ENCODE measurements around the gene RSU1. TPM values are rescaled to one million over a fixed set of nuclear protein-coding genes. Genes with fewer than 3 reads are reported as not detected.

RSU1 gene
- total and polyA plus RNA-seq, 10 of the 15 experiments (the other 5 are each of a cell fraction or from before 2014, with no cell fraction given): 49.2 to 139 (median 81.3) TPM

- RAD21 ChIA-PET (ENCODE audit: unreplicated experiment): no interaction called here
- no peaks in the 10 kb centered on the region for H3K27me3 ChIP-seq (replicated peaks in 1 of 2; ENCODE audit: control insufficient read depth in 2 of 2, insufficient read depth in 2 of 2, low read length in 1 of 2)
- no peak overlapping the region for H3K9ac ChIP-seq (ENCODE audit: control insufficient read depth, insufficient read depth, low read length)
- no peaks in the 10 kb centered on the region for H3K9me3 ChIP-seq (replicated peaks; ENCODE audit: control insufficient read depth, insufficient read depth, low read length)
- no peaks in the 10 kb centered on the region for H3K79me2 ChIP-seq (ENCODE audit: control insufficient read depth, insufficient read depth, low read length)
- H3K36me3 ChIP-seq (ENCODE audit: control insufficient read depth in 2 of 2, insufficient read depth in 2 of 2, low read length in 1 of 2): no peaks in the 10 kb centered on the region
- intact Hi-C loops (cut with micrococcal nuclease; ENCODE audit: unreplicated experiment): no loop called here
- H4K20me1 ChIP-seq (ENCODE audit: control insufficient read depth, insufficient read depth): no peaks in the 10 kb centered on the region
- TF ChIP-seq NFXL1 (IDR thresholded peaks at IDR 0.05; ENCODE audit: borderline replicate concordance): no peak
- no peak for TF ChIP-seq ZBED1 (IDR thresholded peaks at IDR 0.05; ENCODE audit: borderline replicate concordance)
- no peak for TF ChIP-seq FOXK2 (IDR thresholded peaks at IDR 0.05)
- no peak for TF ChIP-seq TARDBP (IDR thresholded peaks at IDR 0.05; ENCODE audit: borderline replicate concordance)
- TF ChIP-seq BRCA1 (IDR thresholded peaks at IDR 0.05; ENCODE audit: low read depth, low read length): no peak
- POLR2A ChIA-PET: interaction anchor here (0.6 kb wide), 1 partner anchor 173 kb away, joined by 6 read pairs; no protein-coding TSS in a partner anchor
- H3K27ac ChIP-seq (ENCODE audit: control insufficient read depth, insufficient read depth): no peak overlapping the region
- in situ Hi-C loops (cut with MboI): no loop called here
- DNase-seq (ENCODE audit: low read depth, low spot score): no peak
- no peak for FAIRE-seq
- no peak overlapping the region for H2AFZ ChIP-seq (ENCODE audit: control insufficient read depth, low read depth, low read length)
- no peak overlapping the region for H3K4me3 ChIP-seq
- CTCF ChIA-PET: no interaction called here
- H3K4me1 ChIP-seq (ENCODE audit: control insufficient read depth, insufficient read depth, low read length): no peaks in the 10 kb centered on the region
- H3K4me2 ChIP-seq (ENCODE audit: control insufficient read depth, insufficient read depth): no peak overlapping the region
- ATAC-seq: no peak
- WGBS (ENCODE audit: insufficient coverage, insufficient replicate concordance, low lambda C conversion rate, missing lambda C conversion rate): 90% methylated on average over 7 of the region's 7 CpGs
- SMC1A ChIA-PET (ENCODE audit: uncharacterized antibody, unreplicated experiment): no interaction called here
- BruUV-seq (replicated peaks): no TSS peak
These were observed 206.2 kb downstream of the RSU1 start for GRCh38 chr10:16611037-16611436.

GRCh38 chr10:16609211-16609610 lies 208.0 kb downstream of the RSU1 start:
- H3K27ac ChIP-seq (ENCODE audit: control insufficient read depth, insufficient read depth): no peak overlapping the region
- H3K4me2 ChIP-seq (ENCODE audit: control insufficient read depth, insufficient read depth): no peak overlapping the region
- WGBS (ENCODE audit: insufficient coverage, insufficient replicate concordance, low lambda C conversion rate, missing lambda C conversion rate): 93% methylated on average over 7 of the region's 8 CpGs
- no peak overlapping the region for H2AFZ ChIP-seq (ENCODE audit: control insufficient read depth, low read depth, low read length)
- H3K4me3 ChIP-seq: no peak overlapping the region
- no TSS peak for BruUV-seq (replicated peaks)
- SMC1A ChIA-PET (ENCODE audit: uncharacterized antibody, unreplicated experiment): interaction anchor here (1.2 kb wide), 1 partner anchor 23 kb away, joined by 4 read pairs; no protein-coding TSS in a partner anchor
- H3K79me2 ChIP-seq (ENCODE audit: control insufficient read depth, insufficient read depth, low read length): no peaks in the 10 kb centered on the region
- no peaks in the 10 kb centered on the region for H3K9me3 ChIP-seq (replicated peaks; ENCODE audit: control insufficient read depth, insufficient read depth, low read length)
- POLR2A ChIA-PET: no interaction called here
- ATAC-seq: no peak
- no peaks in the 10 kb centered on the region for H4K20me1 ChIP-seq (ENCODE audit: control insufficient read depth, insufficient read depth)
- FAIRE-seq: no peak
- no peaks in the 10 kb centered on the region for H3K4me1 ChIP-seq (ENCODE audit: control insufficient read depth, insufficient read depth, low read length)
- H3K36me3 ChIP-seq (ENCODE audit: control insufficient read depth in 2 of 2, insufficient read depth in 2 of 2, low read length in 1 of 2): no peaks in the 10 kb centered on the region; a peak in 1 of 4 replicates
- in situ Hi-C loops (cut with MboI) (no loop called here), intact Hi-C loops (cut with micrococcal nuclease; ENCODE audit: unreplicated experiment) (no loop called here)
- DNase-seq (ENCODE audit: low read depth, low spot score): no peak
- CTCF ChIA-PET: no interaction called here
- no peaks in the 10 kb centered on the region for H3K27me3 ChIP-seq (replicated peaks in 1 of 2; ENCODE audit: control insufficient read depth in 2 of 2, insufficient read depth in 2 of 2, low read length in 1 of 2)
- RAD21 ChIA-PET (ENCODE audit: unreplicated experiment): no interaction called here
- H3K9ac ChIP-seq (ENCODE audit: control insufficient read depth, insufficient read depth, low read length): no peak overlapping the region
- TF ChIP-seq CBX3 (IDR thresholded peaks at IDR 0.05; ENCODE audit: borderline replicate concordance, low read depth) (no peak), LARP7 (IDR thresholded peaks at IDR 0.05) (no peak), ZBTB11 (CRISPR knock-in tag; IDR thresholded peaks at IDR 0.05) (no peak), ZZZ3 (IDR thresholded peaks at IDR 0.05; ENCODE audit: control insufficient read depth, insufficient read length, low read depth) (no peak), CEBPB (IDR thresholded peaks at IDR 0.05; ENCODE audit: borderline replicate concordance in 1 of 2, low read depth in 2 of 2, low read length in 2 of 2) (no peak), PRDM15 (CRISPR knock-in tag; IDR thresholded peaks at IDR 0.05) (no peak)
